Occipital lobe (tissue), 2 donors: ENCODE results near the gene TTC38. TPM values are rescaled to one million over a fixed set of nuclear protein-coding genes. Genes with fewer than 3 reads are reported as not detected.

Experiments
- DNase-seq: peaks from one replicate; lab custom pipeline; 2025; lab: John Stamatoyannopoulos, UW
- total RNA-seq: library from RNA; depleted of rRNA; stranded (reverse); fragments of >200 nt; gene quantifications from one replicate; pipeline ENCODE4 v1.2.3, GENCODE V29; 2014

TTC38 gene
- total RNA-seq, 1 donor from 2014 or later: 5.6 TPM

DNA sequence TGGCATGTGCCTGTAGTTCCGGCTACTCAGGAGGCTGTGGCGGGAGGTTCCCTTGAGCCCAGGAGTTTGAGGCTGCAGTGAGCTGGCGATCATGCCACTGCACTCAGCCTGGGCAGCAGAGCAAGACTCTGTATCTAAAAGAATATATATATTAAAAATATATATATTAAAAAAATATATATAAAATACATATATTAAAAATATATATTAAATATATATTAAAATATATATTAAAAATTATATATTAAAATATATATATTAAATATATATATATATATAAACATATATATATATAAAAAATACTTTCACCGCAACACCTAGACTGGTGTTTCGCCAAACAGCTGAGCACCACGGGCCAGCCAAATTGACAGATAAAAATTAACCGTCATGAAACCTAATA is 8.8 kb downstream of the TTC38 start:
- DNase-seq: no peak

DNA sequence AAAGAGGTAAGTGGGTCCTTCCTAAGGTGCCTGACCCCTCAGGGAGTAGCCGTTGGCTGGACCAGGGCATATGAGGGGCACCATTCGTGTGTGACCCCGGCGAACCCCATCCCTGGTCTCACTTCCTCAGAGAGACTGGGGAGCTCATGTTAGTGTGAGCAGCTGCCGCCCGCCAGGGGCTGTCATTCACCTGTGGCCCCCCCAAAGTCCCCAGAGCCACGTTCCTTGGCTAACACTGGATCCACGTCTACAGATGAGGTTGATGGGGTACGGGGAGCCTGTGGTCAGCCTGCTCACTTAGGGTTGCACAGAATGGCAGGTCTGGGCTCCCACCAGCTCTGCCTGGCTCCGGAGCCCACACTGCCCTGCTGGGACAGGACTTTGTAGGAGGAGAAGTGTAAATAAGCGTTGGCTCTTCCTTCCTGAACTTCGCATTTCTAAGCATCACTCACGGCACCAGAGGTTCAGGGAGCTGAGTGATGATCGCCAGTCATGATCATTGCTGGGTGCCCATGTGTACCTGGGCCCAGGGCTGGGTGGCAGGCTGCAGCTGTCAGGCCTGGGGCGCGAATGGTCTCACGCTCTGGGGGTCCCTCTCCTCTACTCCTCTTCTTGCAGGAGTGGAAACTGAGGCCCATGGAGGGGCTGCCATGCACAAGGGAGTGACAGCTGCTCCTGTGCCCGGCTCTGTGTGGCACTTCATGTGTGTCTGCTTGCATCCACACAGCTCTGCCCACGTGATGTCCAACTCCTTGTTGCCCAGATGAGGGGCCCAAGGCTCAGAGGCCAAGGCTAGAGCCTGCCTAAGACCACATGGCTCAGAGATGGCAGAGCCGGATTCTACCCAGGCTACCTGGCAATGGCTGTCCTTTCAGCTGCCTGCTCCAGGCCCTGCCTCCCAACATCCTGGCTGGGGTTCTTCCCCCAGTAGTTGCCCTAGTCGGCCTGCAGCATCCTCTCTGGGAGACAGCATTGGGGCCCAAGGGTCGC is 11.1 kb downstream of the TTC38 start:
- DNase-seq: no peak

DNA sequence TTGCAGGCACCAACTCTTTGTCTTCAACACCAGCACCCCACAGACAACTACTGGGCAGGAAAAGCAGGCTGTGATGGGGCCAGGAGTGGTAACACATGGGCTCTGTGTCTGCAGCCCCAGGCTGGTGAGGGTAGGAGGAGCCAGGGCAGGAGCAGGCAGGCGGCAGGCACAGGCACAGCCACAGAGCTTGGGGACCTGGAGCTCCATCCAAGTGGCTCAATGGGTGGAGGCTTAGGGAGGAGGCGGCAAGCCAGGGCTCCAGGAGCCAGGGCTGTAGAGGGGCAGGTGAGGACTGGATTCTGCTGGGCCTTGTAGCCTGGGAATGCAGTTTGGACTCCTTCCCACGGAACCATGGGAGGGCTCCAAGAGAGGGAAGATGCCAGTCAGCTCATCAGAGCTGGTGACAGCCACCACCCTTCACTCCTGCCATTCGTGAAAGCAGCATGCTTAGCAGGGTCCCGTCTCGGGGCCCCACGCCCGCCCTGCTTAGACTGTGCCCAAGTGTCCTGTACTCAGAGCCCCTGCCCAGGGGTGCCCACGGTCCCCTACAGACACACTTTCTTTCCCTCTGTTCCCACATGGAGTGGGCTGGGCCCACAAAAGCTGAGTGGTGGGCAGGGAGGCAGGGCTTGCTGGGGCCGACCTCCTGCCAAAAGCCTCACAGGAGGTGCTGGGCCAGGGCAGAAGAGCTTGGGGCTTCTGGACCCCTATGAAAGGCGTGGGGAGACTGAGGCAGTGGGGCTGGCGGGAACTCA is 12.4 kb downstream of the TTC38 start:
- no peak for DNase-seq

DNA sequence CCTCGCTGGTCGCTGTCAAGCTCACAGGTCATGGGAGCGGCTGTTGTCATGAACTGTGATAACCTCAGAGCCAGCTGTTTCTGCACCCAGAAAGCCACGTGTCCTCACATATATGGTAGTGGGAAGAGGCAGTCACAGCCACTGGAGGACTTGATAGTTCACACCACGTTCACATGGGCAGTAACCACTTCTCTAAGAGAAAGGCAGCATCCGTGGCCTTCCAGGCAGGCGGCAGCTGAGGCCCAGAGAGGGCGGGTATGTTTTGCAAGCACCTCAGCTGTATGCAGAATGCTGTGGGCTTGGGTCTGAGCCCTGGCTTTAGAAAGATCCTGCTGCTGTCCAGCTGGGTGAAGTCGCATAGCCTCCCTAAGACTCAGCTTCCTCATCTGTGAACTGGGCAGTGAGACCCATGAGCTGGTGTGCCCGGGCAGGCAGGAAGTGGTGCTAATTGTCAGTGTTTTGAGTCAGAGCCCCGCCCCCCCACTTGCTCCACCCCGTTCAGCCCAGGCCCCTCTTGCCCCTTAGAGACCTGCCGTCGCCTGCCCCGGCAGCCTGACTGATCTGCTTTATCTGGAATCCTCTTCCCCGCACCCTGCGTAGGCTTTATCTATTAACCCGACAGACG is 13.3 kb downstream of the TTC38 start:
- no peak for DNase-seq

DNA sequence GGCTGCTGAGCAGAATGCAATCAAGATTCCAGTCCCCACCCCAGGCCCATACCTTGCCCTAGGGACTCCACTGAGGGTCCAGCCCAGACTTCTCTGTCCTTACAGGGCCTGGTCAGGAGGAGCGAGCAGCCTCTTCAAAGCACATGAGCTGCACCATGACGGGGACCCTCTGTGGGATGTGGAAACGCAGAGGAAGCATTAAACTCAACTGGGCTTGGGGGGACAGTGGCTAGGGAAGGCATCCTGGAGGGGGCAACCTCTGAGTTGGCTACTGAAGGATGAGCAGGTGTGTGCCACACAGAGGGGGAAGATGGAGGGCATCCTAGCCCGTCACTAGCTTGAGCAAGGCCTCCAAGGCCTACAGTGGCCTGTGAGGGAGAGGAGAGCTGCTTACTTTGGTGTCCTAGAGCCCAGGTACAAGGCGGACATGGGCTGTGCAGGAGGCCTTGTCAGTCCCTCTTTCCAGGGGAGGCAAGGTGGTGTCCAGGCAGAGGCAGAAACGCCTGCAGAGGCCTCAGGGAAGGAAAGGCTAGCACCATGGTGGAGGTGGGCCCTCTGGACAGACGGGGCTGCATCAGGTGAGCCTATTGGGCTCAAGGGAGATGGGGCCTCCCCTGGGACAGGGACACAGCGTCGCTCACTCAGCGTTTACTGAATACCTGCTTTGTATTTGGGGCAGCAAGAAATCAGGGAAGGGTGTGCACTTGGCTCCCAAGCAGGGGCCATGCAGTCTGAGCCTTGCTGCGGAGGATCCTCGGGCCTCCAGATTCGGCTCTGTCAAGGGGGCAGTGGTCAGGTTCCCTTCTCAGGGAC is 14.3 kb downstream of the TTC38 start:
- DNase-seq: no peak

DNA sequence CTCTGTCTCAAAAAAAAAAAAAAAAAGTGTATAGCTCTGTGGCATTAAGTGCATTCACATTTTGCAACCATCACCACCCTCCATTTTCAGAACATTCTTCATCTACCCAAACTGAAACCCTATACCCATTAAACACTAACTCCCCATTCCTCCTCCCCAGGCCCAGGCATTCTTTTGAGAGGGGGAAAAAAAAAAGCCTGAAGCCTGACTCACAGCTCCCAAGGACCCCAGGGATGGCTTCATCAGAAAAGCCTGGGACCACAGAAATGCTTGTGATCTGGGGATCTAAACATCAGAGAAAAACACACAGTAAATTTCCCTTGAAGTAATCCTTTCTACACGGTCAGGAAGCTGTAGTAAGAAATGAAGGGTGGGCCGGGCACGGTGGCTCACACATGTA is 18.2 kb downstream of the TTC38 start:
- no peak for DNase-seq

DNA sequence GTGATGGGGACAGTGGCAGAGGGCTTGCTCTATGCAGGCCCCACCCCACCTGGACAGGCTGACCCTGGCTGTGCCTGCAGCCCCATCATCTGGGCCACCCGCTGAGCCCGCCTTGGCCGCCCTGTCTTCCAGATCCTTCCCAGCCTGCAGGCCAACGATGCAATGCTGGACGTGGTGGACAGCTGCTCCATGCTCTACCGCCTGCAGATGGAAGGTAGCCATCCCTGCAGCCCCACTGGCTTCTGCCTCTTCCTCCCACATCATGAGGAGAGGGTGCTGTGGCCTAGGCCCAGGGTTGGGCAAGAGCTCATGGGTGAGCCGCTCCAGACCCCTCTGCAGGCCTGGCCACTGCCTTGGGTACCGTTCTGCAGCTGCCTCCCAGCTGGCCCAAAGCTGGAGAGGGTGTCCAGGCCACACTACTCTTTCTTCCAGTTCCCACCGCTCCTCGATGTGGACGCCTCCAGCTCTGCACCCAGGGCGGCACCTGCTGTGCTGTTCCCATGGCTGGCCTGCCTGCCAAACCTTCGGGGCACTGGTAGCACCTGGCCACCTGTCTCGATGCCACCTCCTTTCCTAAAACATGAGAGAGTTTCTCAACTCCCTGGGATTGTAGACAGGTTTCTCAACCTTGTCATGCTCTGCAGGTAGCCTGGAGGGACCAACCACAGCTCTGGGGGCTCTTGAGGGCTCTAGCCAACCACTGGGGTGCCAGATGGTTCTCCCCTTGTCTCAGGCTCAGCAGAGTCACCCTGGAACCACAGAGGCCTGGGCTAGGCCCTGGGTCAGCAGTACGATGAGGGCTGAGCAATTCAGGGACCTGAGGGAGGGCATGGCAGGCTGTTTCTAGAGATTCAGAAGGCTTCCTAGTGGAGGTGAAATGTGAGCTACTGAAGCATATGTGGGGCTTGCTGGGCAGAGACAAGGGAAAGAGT is 19.4 kb downstream of the TTC38 start:
- no peak for DNase-seq

DNA sequence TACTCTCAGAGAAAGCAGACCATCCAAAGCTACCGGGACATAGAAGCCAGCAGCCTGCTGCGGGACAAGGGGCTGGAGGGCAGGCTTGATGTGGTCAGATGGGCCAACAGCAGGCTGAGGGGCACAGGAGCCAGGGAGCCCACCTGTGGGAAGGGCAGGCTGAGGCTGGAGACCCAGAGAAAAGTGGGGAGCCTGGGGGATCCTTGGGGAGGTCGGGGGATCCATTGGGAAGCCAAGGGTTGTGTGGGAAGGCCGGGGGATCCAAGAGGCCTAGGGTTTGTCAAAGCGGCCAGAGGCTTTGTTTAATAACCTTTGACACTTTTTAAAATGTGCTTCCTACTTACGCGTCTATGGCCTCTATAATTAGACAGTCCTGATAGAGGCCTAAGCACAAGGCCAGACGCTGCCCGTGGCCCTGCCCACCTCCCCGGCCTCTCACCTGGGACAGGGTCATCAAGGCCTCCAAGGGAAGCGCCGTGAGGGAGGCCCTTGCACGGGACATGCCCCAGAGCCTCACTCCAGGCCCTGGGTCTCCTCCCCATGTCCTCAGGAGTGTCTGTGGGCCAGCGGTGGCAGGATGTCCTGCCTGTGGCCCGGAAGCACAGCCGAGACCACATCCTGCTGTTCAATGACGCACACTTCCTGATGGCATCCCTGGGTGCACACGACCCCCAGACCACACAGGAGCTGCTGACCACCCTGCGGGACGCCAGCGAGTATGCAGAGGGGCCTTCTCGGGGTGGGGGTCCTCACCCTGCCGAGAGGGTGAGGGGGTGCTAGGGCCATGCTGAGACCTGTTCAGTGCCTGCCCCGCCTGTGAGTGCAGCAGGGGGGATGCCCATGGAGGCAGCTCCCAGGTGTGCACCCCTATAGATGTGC is 20.3 kb downstream of the TTC38 start:
- no peak for DNase-seq

DNA sequence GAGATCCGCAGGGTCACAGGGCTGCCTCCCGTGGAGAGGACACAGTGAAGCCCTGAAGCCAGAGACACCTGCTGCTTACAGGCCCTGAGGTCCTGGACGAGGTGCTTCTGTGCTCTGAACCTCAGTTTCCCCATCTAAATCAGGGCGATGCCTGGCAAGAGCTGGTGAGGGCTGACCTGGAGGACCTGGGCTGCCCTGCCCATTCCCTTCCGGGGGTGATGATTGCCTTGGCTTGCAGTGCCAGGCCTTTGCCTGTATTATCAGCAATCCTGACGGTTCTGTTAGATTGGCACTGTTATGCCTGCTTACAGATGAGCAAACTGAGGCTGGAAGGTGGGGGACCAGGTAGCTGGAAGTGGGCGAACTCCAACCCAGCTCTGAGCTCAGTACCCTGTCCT is 21.0 kb downstream of the TTC38 start:
- DNase-seq: no peak

DNA sequence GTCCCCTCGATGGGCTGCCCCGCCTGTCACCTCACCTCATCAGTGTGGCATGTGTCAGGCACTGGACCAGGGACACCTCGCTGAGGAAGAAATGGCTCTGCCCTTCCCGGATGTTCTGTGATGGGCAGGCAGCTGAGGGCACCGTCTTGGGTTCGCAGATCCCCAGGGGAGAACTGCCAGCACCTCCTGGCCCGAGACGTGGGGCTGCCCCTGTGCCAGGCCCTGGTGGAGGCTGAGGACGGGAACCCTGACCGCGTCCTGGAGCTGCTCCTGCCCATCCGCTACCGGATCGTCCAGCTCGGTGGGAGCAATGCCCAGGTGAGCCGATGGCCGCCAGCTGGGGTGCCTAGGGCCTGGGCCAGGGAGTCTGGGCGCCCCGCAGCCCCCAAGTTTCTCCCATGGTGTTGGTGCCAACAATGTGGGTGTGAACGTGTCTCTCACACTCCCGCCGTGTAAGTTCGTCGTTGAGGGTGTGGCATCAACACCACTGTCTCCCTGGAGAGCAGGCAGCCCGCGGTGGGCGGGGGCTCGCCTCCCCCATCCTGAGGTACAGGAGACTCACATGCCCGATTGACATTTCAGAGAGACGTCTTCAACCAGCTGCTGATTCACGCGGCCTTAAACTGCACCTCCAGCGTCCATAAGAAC is 21.6 kb downstream of the TTC38 start:
- no peak for DNase-seq

DNA sequence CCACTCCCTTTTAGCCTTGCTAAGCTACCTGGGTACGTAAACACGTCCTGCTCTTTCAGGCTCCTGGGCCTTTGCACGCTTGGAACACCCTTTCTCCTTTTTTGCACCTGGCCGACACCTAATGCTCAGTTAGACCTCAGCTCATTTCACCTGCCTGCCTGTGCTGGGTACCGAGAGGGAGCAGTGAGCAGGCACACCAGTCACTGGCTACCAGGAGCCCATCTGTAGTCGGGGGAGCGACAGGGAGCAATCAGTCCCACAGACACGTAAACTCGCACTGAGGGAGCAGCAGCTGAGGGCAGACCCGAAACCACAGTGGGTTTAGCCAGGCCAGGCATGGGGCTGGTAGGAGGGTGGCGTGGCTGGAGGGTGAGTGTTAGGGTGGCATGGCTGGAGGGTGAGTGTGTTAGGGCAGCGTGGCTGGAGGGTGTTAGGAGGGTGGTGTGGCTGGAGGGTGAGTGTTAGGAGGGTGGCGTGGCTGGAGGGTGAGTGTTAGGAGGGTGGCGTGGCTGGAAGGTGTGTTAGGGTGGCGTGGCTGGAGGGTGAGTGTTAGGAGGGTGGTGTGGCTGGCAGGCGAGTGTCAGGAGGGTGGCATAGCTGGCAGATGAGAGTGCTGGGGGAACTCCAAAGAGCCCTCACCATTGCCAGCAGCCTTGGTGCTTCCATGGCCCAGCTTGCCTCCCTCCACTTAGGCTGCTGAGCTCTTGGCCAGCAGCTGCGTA is 22.5 kb downstream of the TTC38 start:
- DNase-seq: no peak

DNA sequence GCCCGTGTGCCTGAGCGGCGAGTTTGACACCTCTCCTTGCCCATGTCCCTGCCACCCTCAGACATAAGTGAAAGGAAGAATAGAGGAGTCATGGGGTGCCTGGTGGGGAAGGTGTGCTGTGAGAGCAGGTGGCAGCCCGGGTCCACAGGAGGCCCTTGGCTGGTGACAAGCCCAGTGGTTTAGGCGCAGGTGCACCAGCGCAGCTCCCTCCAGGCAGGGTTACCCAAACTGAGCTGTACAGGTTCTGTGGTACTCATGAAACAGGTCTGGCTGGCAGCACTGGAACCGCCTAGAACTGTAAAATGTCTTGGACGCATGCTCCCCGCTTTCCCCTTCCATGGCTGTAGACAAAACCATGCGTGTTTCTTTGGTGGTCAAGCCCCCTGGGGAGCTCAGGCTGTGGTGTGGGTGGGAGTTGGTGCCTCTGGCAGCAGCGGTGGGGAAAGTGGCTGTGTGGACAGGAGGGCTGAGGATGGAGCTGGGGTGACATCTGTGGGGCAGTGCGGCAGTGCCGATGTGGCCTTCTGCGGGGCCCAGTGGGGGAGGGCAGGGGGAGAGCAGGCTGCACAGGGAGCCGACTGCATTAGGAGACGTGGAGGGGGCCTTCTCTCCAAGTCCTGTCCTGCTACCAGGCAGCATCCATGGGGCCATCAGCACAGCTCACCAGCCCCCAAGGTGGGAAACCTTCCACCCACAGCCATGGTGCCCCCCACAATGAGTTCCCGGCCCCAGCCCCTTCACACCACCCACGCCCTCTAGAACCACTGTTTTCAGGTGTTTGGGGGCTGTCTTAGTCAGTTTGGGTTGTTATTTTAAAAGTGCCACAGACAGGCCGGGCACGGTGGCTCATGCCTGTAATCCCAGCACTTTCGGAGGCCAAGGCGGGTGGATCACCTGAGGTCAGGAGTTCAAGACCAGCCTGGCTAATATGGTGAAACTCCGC is 23.3 kb downstream of the TTC38 start:
- no peak for DNase-seq

DNA sequence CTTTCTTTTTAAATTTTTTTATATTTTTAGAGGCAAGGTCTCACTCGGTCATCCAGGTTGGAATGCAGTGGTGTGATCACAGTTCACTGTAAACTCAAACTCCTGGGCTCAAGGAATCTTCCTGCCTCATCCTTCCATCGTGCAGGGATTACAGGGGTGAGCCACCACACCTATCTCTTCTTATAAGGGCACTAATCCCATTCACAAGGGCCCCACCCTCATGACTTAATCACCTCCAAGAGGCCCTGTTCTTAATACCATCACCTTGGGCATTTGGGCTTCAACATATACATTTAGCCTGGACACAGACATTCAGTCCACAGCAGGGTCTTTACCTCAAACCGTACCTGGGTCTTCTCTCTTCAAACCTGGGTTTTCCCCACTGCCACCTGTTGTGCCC is 24.4 kb downstream of the TTC38 start:
- no peak for DNase-seq

DNA sequence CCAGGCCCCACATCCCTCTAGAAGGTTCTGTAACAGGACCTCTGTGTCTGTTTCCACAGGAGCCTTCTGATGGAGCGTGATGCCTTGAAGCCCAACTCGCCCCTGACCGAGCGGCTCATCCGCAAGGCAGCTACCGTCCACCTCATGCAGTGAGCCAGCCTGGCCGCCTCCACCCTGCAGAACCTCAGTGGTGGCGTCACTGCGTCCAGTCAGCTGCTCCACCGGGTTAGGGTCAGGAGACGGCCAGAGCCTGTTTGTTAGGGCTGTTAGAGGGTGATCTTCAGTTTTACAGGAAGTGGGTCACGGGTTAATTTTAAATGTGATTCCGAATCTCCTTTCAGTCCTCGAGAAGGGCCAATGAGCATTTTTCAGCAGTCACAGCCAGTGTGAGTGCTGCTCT is 24.9 kb downstream of the TTC38 start:
- DNase-seq: no peak

DNA sequence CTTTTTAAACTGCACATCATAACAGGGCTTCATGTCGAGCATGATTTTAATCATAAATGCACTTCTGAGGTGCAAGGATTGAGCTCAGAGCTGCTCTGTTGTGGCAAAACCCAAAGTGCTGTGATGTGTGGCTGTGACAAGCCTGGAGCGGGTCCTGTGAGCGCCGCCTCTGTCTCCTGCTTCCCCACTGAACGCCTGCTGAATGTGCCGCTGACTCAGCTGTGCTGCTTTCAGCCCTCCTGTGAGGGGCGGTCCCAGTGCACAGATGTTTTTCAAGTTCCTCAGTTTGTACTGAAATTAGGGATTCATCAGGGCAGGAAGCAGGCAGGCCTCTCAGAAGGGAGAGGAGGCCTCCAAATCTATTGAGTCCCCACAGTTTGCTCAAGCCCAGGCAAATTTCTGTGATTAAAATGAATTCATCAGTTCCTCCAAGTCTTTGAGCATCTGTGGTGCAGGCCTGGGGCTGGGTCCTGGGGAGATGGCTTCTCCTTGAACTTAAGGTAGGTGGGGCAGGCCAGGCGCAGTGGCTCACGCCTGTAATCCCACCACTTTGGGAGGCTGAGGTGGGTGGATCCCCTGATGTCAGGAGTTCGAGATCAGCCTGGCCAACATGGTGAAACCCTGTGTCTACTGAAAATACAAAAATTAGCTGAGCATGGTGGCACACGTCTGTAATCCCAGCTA is 25.9 kb downstream of the TTC38 start:
- DNase-seq: peak; percentile 11

DNA sequence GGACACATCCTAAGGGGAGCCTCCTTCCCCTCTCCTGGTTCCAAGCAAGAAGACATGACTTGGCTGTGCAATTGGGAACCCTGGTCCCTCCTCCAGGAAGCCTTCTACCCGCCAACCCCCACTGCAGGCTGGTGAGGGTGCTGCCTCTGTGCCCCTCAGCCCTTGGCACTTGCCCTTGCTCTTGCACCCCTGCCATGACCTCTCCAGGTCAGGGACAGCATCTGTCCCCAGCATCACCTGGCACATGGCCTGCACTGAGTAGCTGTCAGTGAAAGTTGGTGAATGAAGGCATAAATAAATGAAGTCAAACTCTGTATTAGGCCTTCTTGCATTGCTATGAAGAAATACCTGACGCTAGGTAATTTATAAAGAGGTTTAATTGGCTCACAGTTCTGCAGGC is 27.0 kb downstream of the TTC38 start:
- DNase-seq: no peak
